ENCODE measurements around the gene MGLL.

Gene MGLL
- 1.4 to 2.7 reads per million in 2 donors for total RNA-seq

GRCh38 chr3:127822041-127822681, at the start of gene MGLL:
Gene MGLL (minus strand): TSS chr3:127822515. CDS start chr3:127822318, 197 bp downstream.
- DNase-seq = no peak

- no peak for DNase-seq
Observed at GRCh38 chr3:127870156-127870555, 47.8 kb upstream of the MGLL start.

- DNase-seq = no peak
Observed at GRCh38 chr3:127867986-127868385, 45.7 kb upstream of the MGLL start.

GRCh38 chr3:127867412-127867811, 45.1 kb upstream of the MGLL start:
- no peak for DNase-seq

- no peak for DNase-seq
Observed at GRCh38 chr3:127865941-127866340, 43.6 kb upstream of the MGLL start.

- no peak for DNase-seq
Observed at GRCh38 chr3:127860211-127860696, 37.9 kb upstream of the MGLL start.

- DNase-seq = no peak
Observed at GRCh38 chr3:127859730-127860129, 37.4 kb upstream of the MGLL start.

- DNase-seq = no peak
Observed at GRCh38 chr3:127858937-127859336, 36.6 kb upstream of the MGLL start.

- DNase-seq = no peak
Observed at GRCh38 chr3:127858521-127858920, 36.2 kb upstream of the MGLL start.

GRCh38 chr3:127857333-127857732, 35.0 kb upstream of the MGLL start:
- DNase-seq = no peak

- DNase-seq = no peak
Observed at GRCh38 chr3:127856801-127857200, 34.5 kb upstream of the MGLL start.

- DNase-seq = no peak
Observed at GRCh38 chr3:127855246-127855645, 32.9 kb upstream of the MGLL start.

GRCh38 chr3:127853681-127854080, 31.4 kb upstream of the MGLL start:
- DNase-seq = no peak

GRCh38 chr3:127851899-127852298, 29.6 kb upstream of the MGLL start:
- no peak for DNase-seq

GRCh38 chr3:127849368-127849767, 27.1 kb upstream of the MGLL start:
- DNase-seq = no peak

GRCh38 chr3:127848131-127849129, 26.1 kb upstream of the MGLL start:
- DNase-seq = no peak

- DNase-seq = no peak
Observed at GRCh38 chr3:127847236-127847720, 25.0 kb upstream of the MGLL start.

- DNase-seq = no peak
Observed at GRCh38 chr3:127846576-127846975, 24.3 kb upstream of the MGLL start.

- DNase-seq = no peak
Observed at GRCh38 chr3:127844326-127844942, 22.1 kb upstream of the MGLL start.

- no peak for DNase-seq
Observed at GRCh38 chr3:127840671-127841070, 18.4 kb upstream of the MGLL start.

GRCh38 chr3:127839099-127839498, 16.8 kb upstream of the MGLL start:
- no peak for DNase-seq

GRCh38 chr3:127835993-127836882, 13.9 kb upstream of the MGLL start:
- DNase-seq = no peak
